Immature natural killer cell (primary cell): ENCODE data around the gene TMEM59. TPM values are rescaled to one million over a fixed set of nuclear protein-coding genes. Genes with fewer than 3 reads are reported as not detected.

ENCODE experiments used
- DNase-seq, 3 donors: peaks; one replicate each; pipeline ENCODE4 v3.0.0; 2022; ENCODE audit warnings: mixed read lengths in 1 of 3
- H3K27ac Mint-ChIP-seq, 6 donors: one replicate each; pipeline ENCODE4 v1.8.0; 2020; ENCODE audit warnings: mixed read lengths in 6 of 6, mild to moderate bottlenecking in 5 of 6, inconsistent platforms in 4 of 6, moderate library complexity in 3 of 6
- H3K27me3 Mint-ChIP-seq, 3 donors: one replicate each; pipeline ENCODE4 v1.8.0; 2020 to 2021; ENCODE audit warnings: low read depth in 3 of 3, mild to moderate bottlenecking in 3 of 3, mixed read lengths in 3 of 3, moderate library complexity in 3 of 3, inconsistent platforms in 1 of 3
- H3K36me3 Mint-ChIP-seq, 3 donors: one replicate each; pipeline ENCODE4 v1.8.0; 2020; ENCODE audit warnings: mixed read lengths in 3 of 3, inconsistent platforms in 2 of 3, mild to moderate bottlenecking in 2 of 3
- H3K4me1 Mint-ChIP-seq, 2 donors: one replicate each; pipeline ENCODE4 v1.8.0; 2020; ENCODE audit warnings: inconsistent platforms in 2 of 2, mild to moderate bottlenecking in 2 of 2, mixed read lengths in 2 of 2, moderate library complexity in 1 of 2
- H3K4me3 Mint-ChIP-seq, 5 donors: one replicate each; pipeline ENCODE4 v1.8.0; 2020; ENCODE audit warnings: mild to moderate bottlenecking in 5 of 5, mixed read lengths in 5 of 5, inconsistent platforms in 3 of 5, moderate library complexity in 3 of 5
- H3K9me3 Mint-ChIP-seq, 6 donors: one replicate each; pipeline ENCODE4 v1.8.0; 2020; ENCODE audit warnings: mild to moderate bottlenecking in 6 of 6, mixed read lengths in 6 of 6, inconsistent platforms in 4 of 6, moderate library complexity in 3 of 6
- polyA plus RNA-seq, 3 donors: library from polyadenylated mRNA; unstranded; fragments of 300-500 nt; fragmentation: Illumina TruSeq; gene quantifications; one replicate each; pipeline ENCODE4 v1.2.3, GENCODE V29; 2021

Gene TMEM59
- polyA plus RNA-seq, 3 donors from 2014 or later = 633 to 969 (median 938) TPM

GRCh38 chr1:53979712-53980450 lies 73.1 kb downstream of the TMEM59 start:
- Mint-ChIP-seq H3K9me3 (peaks cover 0 to 2% (median 0%) of the 10 kb centered on the region in 6 donors), H3K27me3 (peaks cover 1 to 6% (median 2%) of the 10 kb centered on the region in 3 donors), H3K27ac (peak overlapping the region in 1 of 6 donors; percentile 60), H3K4me3 (no peak overlapping the region), H3K36me3 (peaks cover 0 to 8% (median 6%) of the 10 kb centered on the region in 3 donors), H3K4me1 (no peaks in the 10 kb centered on the region)
- no peak for DNase-seq

Other genes starting within 250 kb of the TMEM59 start
- 10 to 100 TPM in 1 of 3 donors, 1 to 10 TPM in 2; 4.0 to 13.6 (median 8.9) TPM for gene NDC1, start 214.9 kb downstream of the TMEM59 start, polyA plus RNA-seq
- gene YIPF1, start 163.4 kb downstream of the TMEM59 start, polyA plus RNA-seq = 10 to 100 TPM; 28.7 to 35.7 (median 29.4) TPM
- gene DIO1, start 159.0 kb downstream of the TMEM59 start, polyA plus RNA-seq = under 1 TPM in 2 of 3 donors, not detected in 1; 0.11 to 0.13 TPM
- 10 to 100 TPM; 58.6 to 72.6 (median 66.7) TPM for gene IFT25, start 107.5 kb downstream of the TMEM59 start, polyA plus RNA-seq
- 10 to 100 TPM in 1 of 3 donors, 1 to 10 TPM in 2; 7.5 to 10.1 (median 9.8) TPM for gene LRRC42, start 106.9 kb downstream of the TMEM59 start, polyA plus RNA-seq
- gene LDLRAD1, start 35.0 kb downstream of the TMEM59 start, polyA plus RNA-seq = not detected
- gene TCEANC2, start 404 bp upstream of the TMEM59 start, polyA plus RNA-seq = 1 to 10 TPM; 3.3 to 6.3 (median 3.9) TPM
- gene CDCP2, start 99.8 kb upstream of the TMEM59 start, polyA plus RNA-seq = not detected
- 1 to 10 TPM; 1.5 to 3.6 (median 3.3) TPM for gene CYB5RL, start 146.8 kb upstream of the TMEM59 start, polyA plus RNA-seq
- gene MRPL37, start 147.0 kb upstream of the TMEM59 start, polyA plus RNA-seq = 10 to 100 TPM; 47.4 to 77.5 (median 52.3) TPM